GM12891 (cell line): ENCODE results near the gene CD69.

Experiments used
- POLR2A ChIP-seq: IDR thresholded peaks from 2 replicates; pipeline ENCODE4 v1.6.1; 2011; ENCODE audit warnings: low read depth, low read length, control low read depth
- POLR2AphosphoS5 ChIP-seq: IDR thresholded peaks from 2 replicates; pipeline ENCODE4 v1.6.1; 2011; ENCODE audit warnings: low read depth, low read length, control low read depth
- SPI1 ChIP-seq: IDR thresholded peaks from 2 replicates; pipeline ENCODE4 v1.6.1; 2011; ENCODE audit warnings: low read depth, low read length, control low read depth
- TAF1 ChIP-seq: IDR thresholded peaks from 2 replicates; pipeline ENCODE4 v1.6.1; 2011; ENCODE audit warnings: low read depth, low read length, control low read depth

- TF ChIP-seq POLR2A = no peak
- no peak for TF ChIP-seq POLR2AphosphoS5
- no peak for TF ChIP-seq TAF1
- no peak for TF ChIP-seq SPI1
Measured at GRCh38 chr12:9756170-9756569, 4.5 kb downstream of the CD69 start.
